GM19455 (cell line): ENCODE data around the gene PRKAR1B.

Experiments used
- ATAC-seq: cut with Tn5 transposase; IDR thresholded peaks from one replicate; pipeline ENCODE4 v1.9.1; 2021; ENCODE audit not compliant: unreplicated experiment

The PRKAR1B gene

GRCh38 chr7:698515-699475, 28.3 kb downstream of the PRKAR1B start:
- no peak for ATAC-seq

GRCh38 chr7:696812-697551, 30.1 kb downstream of the PRKAR1B start:
- no peak for ATAC-seq

GRCh38 chr7:696426-696811, 30.7 kb downstream of the PRKAR1B start:
- no peak for ATAC-seq

- no peak for ATAC-seq
Measured at GRCh38 chr7:693280-693679, 33.8 kb downstream of the PRKAR1B start.

GRCh38 chr7:691361-692045, 35.6 kb downstream of the PRKAR1B start:
- ATAC-seq: no peak

GRCh38 chr7:690478-691360, 36.4 kb downstream of the PRKAR1B start:
- no peak for ATAC-seq

- ATAC-seq: no peak
Measured at GRCh38 chr7:685540-685939, 41.5 kb downstream of the PRKAR1B start.

GRCh38 chr7:684416-684815, 42.7 kb downstream of the PRKAR1B start:
- ATAC-seq: no peak

- ATAC-seq: no peak
Measured at GRCh38 chr7:683526-684205, 43.4 kb downstream of the PRKAR1B start.

- ATAC-seq: no peak
Measured at GRCh38 chr7:682810-683209, 44.3 kb downstream of the PRKAR1B start.

- ATAC-seq: no peak
Measured at GRCh38 chr7:681551-682307, 45.4 kb downstream of the PRKAR1B start.

- no peak for ATAC-seq
Measured at GRCh38 chr7:680411-681127, 46.5 kb downstream of the PRKAR1B start.

- ATAC-seq: no peak
Measured at GRCh38 chr7:676972-677385, 50.1 kb downstream of the PRKAR1B start.

- ATAC-seq: no peak
Measured at GRCh38 chr7:676246-676971, 50.7 kb downstream of the PRKAR1B start.

- ATAC-seq: no peak
Measured at GRCh38 chr7:674454-675410, 52.3 kb downstream of the PRKAR1B start.

GRCh38 chr7:673681-674453, 53.2 kb downstream of the PRKAR1B start:
- ATAC-seq: no peak
